Measurements from ENCODE around the gene CDK14. TPM values are rescaled to one million over a fixed set of nuclear protein-coding genes. Genes with fewer than 3 reads are reported as not detected.

The CDK14 gene
- polyA plus RNA-seq, 1 donor = 19.5 TPM

- peak; percentile 56 for DNase-seq
Observed at GRCh38 chr7:91239171-91239604, 643.1 kb downstream of the CDK14 start.

- no peak for DNase-seq
Observed at GRCh38 chr7:91239772-91240171, 643.7 kb downstream of the CDK14 start.

- peak; percentile 83 for DNase-seq
Observed at GRCh38 chr7:91240376-91240941, 644.3 kb downstream of the CDK14 start.

- DNase-seq = no peak
Observed at GRCh38 chr7:91242097-91242844, 646.1 kb downstream of the CDK14 start.

GRCh38 chr7:91243591-91244301, 647.6 kb downstream of the CDK14 start:
- no peak for DNase-seq

GRCh38 chr7:91247500-91247899, 651.4 kb downstream of the CDK14 start:
- no peak for DNase-seq

GRCh38 chr7:91248996-91249395, 652.9 kb downstream of the CDK14 start:
- no peak for DNase-seq

GRCh38 chr7:91249506-91250233, 653.5 kb downstream of the CDK14 start:
- DNase-seq = no peak

- no peak for DNase-seq
Observed at GRCh38 chr7:91250706-91251105, 654.6 kb downstream of the CDK14 start.

GRCh38 chr7:91251877-91252276, 655.8 kb downstream of the CDK14 start:
- DNase-seq = no peak

Other genes with a start within 250 kb of the CDK14 start
- gene GTPBP10, start 249.6 kb upstream of the CDK14 start, polyA plus RNA-seq (ENCODE audit: insufficient read length) = 17.7 TPM
- 19.6 TPM for gene CLDN12, start 192.9 kb upstream of the CDK14 start, polyA plus RNA-seq (ENCODE audit: insufficient read length)
- not detected for gene PTTG1IP2, start 126.7 kb upstream of the CDK14 start, polyA plus RNA-seq (ENCODE audit: insufficient read length)